ENCODE data around the gene CD79B. TPM values are rescaled to one million over a fixed set of nuclear protein-coding genes. Genes with fewer than 3 reads are reported as not detected.

The CD79B gene
- total and polyA plus RNA-seq, 9 of the 15 experiments (the other 6 are each of a cell fraction or from before 2014, with no cell fraction given) = 0.15 to 0.62 (median 0.44) TPM; not detected in 2

- POLR2A ChIA-PET = interaction anchor here (0.9 to 2.0 kb wide), 3 partner anchors 9 to 287 kb away, joined by 3 to 5 read pairs (median 3); no protein-coding TSS in a partner anchor
- intact Hi-C loops (cut with micrococcal nuclease) (no loop called here), in situ Hi-C loops (cut with MboI) (no loop called here)
- no peaks in the 10 kb centered on the region for H3K9me3 ChIP-seq (replicated peaks; ENCODE audit: control insufficient read depth, insufficient read depth, low read depth, low read length)
- no TSS peak for BruUV-seq (replicated peaks)
- WGBS (ENCODE audit: insufficient coverage, low coverage, missing lambda C conversion rate) = 32% methylated on average over 16 of the region's 16 CpGs
- peak; percentile 11 for FAIRE-seq
- H3K27me3 ChIP-seq (ENCODE audit: control insufficient read depth in 2 of 2, insufficient read depth in 2 of 2, low read length in 2 of 2) = peaks cover 9 to 24% of the 10 kb centered on the region in 2 experiments; a peak in 4 of 5 replicates
- H3K4me1 ChIP-seq (replicated peaks in 1 of 2; ENCODE audit: control insufficient read depth in 2 of 2, insufficient read depth in 2 of 2, low read length in 2 of 2) = peaks cover 0 to 33% of the 10 kb centered on the region in 2 experiments; a peak in 2 of 5 replicates
- no peak overlapping the region for H3K27ac ChIP-seq (ENCODE audit: extremely low read depth, low read depth, low read length)
- CTCF ChIA-PET (ENCODE audit: low intra/inter-chr PET ratio) = no interaction called here
- H3K36me3 ChIP-seq (ENCODE audit: control insufficient read depth, insufficient read depth, low read length) = no peaks in the 10 kb centered on the region
- H3K79me2 ChIP-seq (ENCODE audit: control insufficient read depth, insufficient read depth, low read length) = no peaks in the 10 kb centered on the region
- H3K9me1 ChIP-seq (ENCODE audit: control insufficient read depth, insufficient read depth, low read length) = no peaks in the 10 kb centered on the region
- H3K9ac ChIP-seq (ENCODE audit: insufficient read depth in 1 of 2, low read depth in 2 of 2, low read length in 2 of 2) = peak overlapping the region in 1 of 2 experiments; percentile 45; a peak in 2 of 4 replicates
- peak; percentile 53 to 82 (median 70) for DNase-seq (ENCODE audit: extremely low read depth in 1 of 4, low spot score in 3 of 4)
- no peak overlapping the region for H3K4me3 ChIP-seq
- peak overlapping the region; percentile 28; the same call in 1 of the 2 replicates for H2AFZ ChIP-seq (ENCODE audit: low read depth, low read length)
- ATAC-seq = peak; percentile 81
- no peaks in the 10 kb centered on the region for H4K20me1 ChIP-seq (replicated peaks; ENCODE audit: control insufficient read depth, insufficient read depth, low read length)
- peak overlapping the region; percentile 9; the same call in 1 of the 2 replicates for H3K4me2 ChIP-seq (ENCODE audit: insufficient read depth, low read length)
- no peak for TF ChIP-seq ELF1 (tag; IDR thresholded peaks at IDR 0.05)
- TF ChIP-seq, protein P1, sequence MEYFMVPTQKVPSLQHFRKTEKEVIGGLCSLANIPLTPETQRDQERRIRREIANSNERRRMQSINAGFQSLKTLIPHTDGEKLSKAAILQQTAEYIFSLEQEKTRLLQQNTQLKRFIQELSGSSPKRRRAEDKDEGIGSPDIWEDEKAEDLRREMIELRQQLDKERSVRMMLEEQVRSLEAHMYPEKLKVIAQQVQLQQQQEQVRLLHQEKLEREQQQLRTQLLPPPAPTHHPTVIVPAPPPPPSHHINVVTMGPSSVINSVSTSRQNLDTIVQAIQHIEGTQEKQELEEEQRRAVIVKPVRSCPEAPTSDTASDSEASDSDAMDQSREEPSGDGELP (CRISPR knock-in tag; IDR thresholded peaks at IDR 0.05; ENCODE audit: borderline replicate concordance) = peak; percentile 48; the same call in 1 of the 2 replicates
- TF ChIP-seq ARID1B (IDR thresholded peaks at IDR 0.05) = no peak
- TF ChIP-seq ESRRA (IDR thresholded peaks at IDR 0.05; ENCODE audit: borderline replicate concordance, low read depth) = 0 out of 2 replicates have a peak, but pooled peaks have one; percentile 23
- peak; percentile 30; the same call in 1 of the 2 replicates for TF ChIP-seq EGR1 (conservative IDR thresholded peaks at IDR 0.05)
- TF ChIP-seq SPI1 (IDR thresholded peaks at IDR 0.05; ENCODE audit: borderline replicate concordance, low read depth, low read length) = peak; percentile 87; the same call in 1 of the 2 replicates
- no peak for TF ChIP-seq ZNF354B (CRISPR knock-in tag; IDR thresholded peaks at IDR 0.05)
- TF ChIP-seq MBD2 (IDR thresholded peaks at IDR 0.05; ENCODE audit: borderline replicate concordance, low read depth) = no peak
- TF ChIP-seq SUPT5H (IDR thresholded peaks at IDR 0.05) = no peak
- no peak for TF ChIP-seq NR2C1 (IDR thresholded peaks at IDR 0.05)
- no peak for TF ChIP-seq NR2C1 (tag; IDR thresholded peaks at IDR 0.05)
- TF ChIP-seq MED1 (CRISPR knock-in tag; IDR thresholded peaks at IDR 0.05; ENCODE audit: borderline replicate concordance) = no peak
- no peak for TF ChIP-seq CREB3L1 (IDR thresholded peaks at IDR 0.05; ENCODE audit: borderline replicate concordance, low read depth)
- peak; percentile 37; the same call in 1 of the 2 replicates for TF ChIP-seq VEZF1 (CRISPR knock-in tag; IDR thresholded peaks at IDR 0.05)
- TF ChIP-seq KAT7 (CRISPR knock-in tag; IDR thresholded peaks at IDR 0.05; ENCODE audit: borderline replicate concordance) = no peak
- TF ChIP-seq LARP7 (IDR thresholded peaks at IDR 0.05) = no peak
- TF ChIP-seq CBX8 (IDR thresholded peaks at IDR 0.05; ENCODE audit: borderline replicate concordance, extremely low read depth, low read depth, low read length, poor library complexity, severe bottlenecking) = no peak
Observed at GRCh38 chr17:63930951-63931575, 1.1 kb downstream of the CD79B start.
